HCT116 (cell line): ENCODE results near the gene CCDC174.

Source experiments
- CTCF ChIP-seq, 3 experiments: fragments of 200-600 bp in 1 of 3; sonication (generic) in 1 of 3; IDR thresholded peaks in 2 of 3; conservative IDR thresholded peaks in 1 of 3; 2 replicates each; pipeline ENCODE4 v1.5.1; 2012 to 2017; ENCODE audit warnings: low read depth in 2 of 3, low read length in 2 of 3, antibody characterized with exemption in 1 of 3, borderline replicate concordance in 1 of 3, control low read depth in 1 of 3, mild to moderate bottlenecking in 1 of 3, mixed read lengths in 1 of 3, mixed run types in 1 of 3, moderate library complexity in 1 of 3; ENCODE audit not compliant: insufficient read depth in 1 of 3
- EGR1 ChIP-seq: IDR thresholded peaks from 2 replicates; pipeline ENCODE4 v1.6.1; 2012; ENCODE audit warnings: low read depth
- JUND ChIP-seq: IDR thresholded peaks from 2 replicates; pipeline ENCODE4 v1.6.1; 2012
- MAX ChIP-seq: IDR thresholded peaks from 2 replicates; pipeline ENCODE4 v1.6.1; 2012
- POLR2AphosphoS5 ChIP-seq: IDR thresholded peaks from 2 replicates; pipeline ENCODE4 v1.6.1; 2011; ENCODE audit warnings: mild to moderate bottlenecking, low read depth, low read length, moderate library complexity
- RAD21 ChIP-seq: IDR thresholded peaks from 2 replicates; pipeline ENCODE4 v1.6.1; 2012; ENCODE audit warnings: low read depth, mild to moderate bottlenecking
- SIN3A ChIP-seq: IDR thresholded peaks from 2 replicates; pipeline ENCODE4 v1.6.1; 2012; ENCODE audit warnings: low read depth
- YY1 ChIP-seq: IDR thresholded peaks from 2 replicates; pipeline ENCODE4 v1.6.1; 2011; ENCODE audit warnings: low read length, low read depth, moderate library complexity, mild to moderate bottlenecking; ENCODE audit not compliant: insufficient replicate concordance; ENCODE audit errors: extremely low read depth
- ZNF274 ChIP-seq: fragments of 200-500 bp; sonication (Bioruptor generic); IDR thresholded peaks from 2 replicates; pipeline ENCODE4 v1.6.1; 2014; ENCODE audit warnings: mild to moderate bottlenecking, low read depth, low read length, inconsistent platforms

GRCh38 chr3:14605744-14606143 is 45.8 kb upstream of the CCDC174 start:
- no peak for TF ChIP-seq YY1
- no peak for TF ChIP-seq CTCF (IDR thresholded peaks at IDR 0.05 in 2 of 3, conservative IDR thresholded peaks at IDR 0.05 in 1 of 3; ENCODE audit: borderline replicate concordance in 1 of 3, insufficient read depth in 1 of 3, low read depth in 2 of 3, low read length in 2 of 3)
- TF ChIP-seq EGR1, result no peak
- TF ChIP-seq RAD21, result no peak
- TF ChIP-seq ZNF274, result no peak
- no peak for TF ChIP-seq POLR2AphosphoS5
- no peak for TF ChIP-seq MAX
- no peak for TF ChIP-seq JUND
- TF ChIP-seq SIN3A, result no peak
